ENCODE data around the gene DIP2C.

The DIP2C gene

DNA sequence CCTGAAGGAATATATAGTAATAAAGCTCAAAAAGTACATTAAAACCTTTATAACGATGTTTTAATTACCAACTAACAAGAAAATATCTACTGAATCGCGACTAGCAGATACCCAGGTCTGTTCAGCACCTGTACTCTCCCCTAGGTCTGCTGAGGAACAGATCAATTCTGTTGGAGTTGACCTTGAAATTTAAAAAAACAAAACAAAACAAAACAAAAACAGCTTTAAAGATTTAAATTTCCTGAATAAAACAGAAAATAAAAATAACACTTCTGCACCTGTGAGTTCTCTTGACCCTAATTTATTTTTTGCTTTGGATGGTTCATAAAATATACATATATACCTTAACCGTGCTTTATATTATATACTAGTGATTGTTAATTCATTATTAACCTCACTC lies 24.6 kb downstream of the DIP2C start:
- no peak for DNase-seq (ENCODE audit: extremely low read depth, insufficient read length)
- Histone ChIP-seq H3K4me3 (replicated peaks; ENCODE audit: low read depth, low read length) (no peak overlapping the region), H3K36me3 (ENCODE audit: control insufficient read depth, insufficient read depth, low read length) (no peaks in the 10 kb centered on the region), H3K27me3 (replicated peaks; ENCODE audit: control insufficient read depth, insufficient read depth, low read length) (no peaks in the 10 kb centered on the region)
- TF ChIP-seq CTCF (IDR thresholded peaks at IDR 0.05; ENCODE audit: insufficient read depth, low read length, poor library complexity, severe bottlenecking), result no peak

DNA sequence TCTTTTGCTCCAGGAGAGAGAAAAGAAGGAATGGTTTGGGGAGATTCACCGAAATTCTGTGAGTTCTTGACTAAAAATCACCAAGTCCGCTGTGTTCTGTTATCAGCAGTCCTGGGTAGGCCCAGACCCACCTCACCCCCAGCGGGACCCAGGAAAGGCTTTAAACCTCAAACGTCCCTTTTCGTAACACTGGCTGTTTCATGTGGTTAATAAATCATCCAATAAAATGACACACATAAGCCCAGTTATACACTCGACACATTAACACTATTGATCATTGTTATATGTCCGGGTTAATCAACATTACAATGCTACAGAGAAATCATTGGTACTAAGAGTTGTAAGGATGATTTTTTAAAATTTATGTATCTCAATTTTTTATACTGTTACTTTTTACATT lies 25.2 kb downstream of the DIP2C start:
- TF ChIP-seq CTCF (IDR thresholded peaks at IDR 0.05; ENCODE audit: insufficient read depth, low read length, poor library complexity, severe bottlenecking), result no peak
- Histone ChIP-seq H3K36me3 (ENCODE audit: control insufficient read depth, insufficient read depth, low read length) (no peaks in the 10 kb centered on the region), H3K4me3 (replicated peaks; ENCODE audit: low read depth, low read length) (no peak overlapping the region), H3K27me3 (replicated peaks; ENCODE audit: control insufficient read depth, insufficient read depth, low read length) (no peaks in the 10 kb centered on the region)
- no peak for DNase-seq (ENCODE audit: extremely low read depth, insufficient read length)

- no peak overlapping the region for H3K4me3 ChIP-seq (replicated peaks; ENCODE audit: low read depth, low read length)
- DNase-seq (ENCODE audit: extremely low read depth, insufficient read length), result no peak
- H3K27me3 ChIP-seq (replicated peaks; ENCODE audit: control insufficient read depth, insufficient read depth, low read length), result no peaks in the 10 kb centered on the region
- no peaks in the 10 kb centered on the region for H3K36me3 ChIP-seq (ENCODE audit: control insufficient read depth, insufficient read depth, low read length)
- TF ChIP-seq CTCF (IDR thresholded peaks at IDR 0.05; ENCODE audit: insufficient read depth, low read length, poor library complexity, severe bottlenecking), result no peak
These were observed 25.6 kb downstream of the DIP2C start for GRCh38 chr10:663831-664251.

- TF ChIP-seq CTCF (IDR thresholded peaks at IDR 0.05; ENCODE audit: insufficient read depth, low read length, poor library complexity, severe bottlenecking), result no peak
- Histone ChIP-seq H3K27me3 (replicated peaks; ENCODE audit: control insufficient read depth, insufficient read depth, low read length) (no peaks in the 10 kb centered on the region), H3K4me3 (replicated peaks; ENCODE audit: low read depth, low read length) (no peak overlapping the region), H3K36me3 (ENCODE audit: control insufficient read depth, insufficient read depth, low read length) (no peaks in the 10 kb centered on the region)
- DNase-seq (ENCODE audit: extremely low read depth, insufficient read length), result no peak
These were observed 26.1 kb downstream of the DIP2C start for GRCh38 chr10:663466-663751.

DNA sequence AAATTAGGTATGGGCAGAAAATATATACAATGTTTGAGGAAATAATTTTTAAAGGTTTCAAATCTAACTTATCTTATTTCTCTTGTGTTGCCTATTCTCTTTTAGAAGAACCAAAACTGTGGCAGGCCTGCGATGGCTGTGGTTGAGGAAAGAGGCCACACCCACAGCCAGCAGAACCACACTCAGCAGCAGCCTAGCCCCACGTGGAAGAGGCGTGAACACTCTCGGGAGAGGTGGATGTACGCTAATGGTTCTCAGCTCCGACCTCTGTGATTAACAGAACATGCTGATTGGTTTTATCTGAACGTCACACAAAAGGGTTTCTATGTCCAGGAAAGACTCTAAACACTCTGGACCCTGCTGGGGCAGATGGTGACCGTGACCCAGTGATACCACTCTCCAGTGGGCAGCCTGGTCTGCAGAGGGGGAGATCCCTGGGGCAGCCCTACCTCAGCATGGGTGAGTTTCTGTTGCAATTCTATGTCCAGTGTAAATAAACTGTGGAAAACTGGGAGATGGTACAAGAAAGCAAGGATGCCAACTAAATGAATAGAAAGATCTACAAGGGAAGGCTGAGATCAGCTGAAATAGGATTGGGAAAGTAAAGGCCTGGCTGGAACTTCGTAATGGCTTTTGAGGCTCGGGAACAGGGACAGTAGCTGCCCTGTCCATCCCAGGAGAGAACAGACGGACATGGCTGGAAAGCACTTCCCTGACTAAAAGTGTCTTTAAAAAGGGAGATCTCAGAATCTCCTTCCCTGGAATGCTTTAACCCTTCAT lies 26.6 kb downstream of the DIP2C start:
- no peak for DNase-seq (ENCODE audit: extremely low read depth, insufficient read length)
- no peak for TF ChIP-seq CTCF (IDR thresholded peaks at IDR 0.05; ENCODE audit: insufficient read depth, low read length, poor library complexity, severe bottlenecking)
- no peaks in the 10 kb centered on the region for H3K36me3 ChIP-seq (ENCODE audit: control insufficient read depth, insufficient read depth, low read length)
- no peak overlapping the region for H3K4me3 ChIP-seq (replicated peaks; ENCODE audit: low read depth, low read length)
- no peaks in the 10 kb centered on the region for H3K27me3 ChIP-seq (replicated peaks; ENCODE audit: control insufficient read depth, insufficient read depth, low read length)

DNA sequence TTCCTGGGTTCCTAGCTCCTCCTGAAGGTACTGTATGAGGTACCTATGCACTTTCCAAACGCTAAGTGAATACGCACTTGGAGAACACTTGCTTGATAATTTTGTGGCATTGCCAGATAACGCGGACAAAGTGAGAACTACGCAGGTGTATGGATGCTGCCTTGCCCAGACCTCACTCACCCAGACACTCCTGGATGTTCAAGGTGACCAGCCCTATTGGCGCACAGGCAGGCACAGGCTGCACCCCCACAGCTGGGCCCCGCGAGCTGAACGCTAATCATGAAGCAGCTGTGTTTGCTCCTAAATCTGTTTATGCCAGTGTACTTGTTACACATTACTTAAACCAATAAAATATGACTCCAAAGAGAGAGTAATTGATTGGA lies 27.3 kb downstream of the DIP2C start:
- Histone ChIP-seq H3K27me3 (replicated peaks; ENCODE audit: control insufficient read depth, insufficient read depth, low read length) (no peaks in the 10 kb centered on the region), H3K36me3 (ENCODE audit: control insufficient read depth, insufficient read depth, low read length) (no peaks in the 10 kb centered on the region), H3K4me3 (replicated peaks; ENCODE audit: low read depth, low read length) (no peak overlapping the region)
- DNase-seq (ENCODE audit: extremely low read depth, insufficient read length), result no peak
- no peak for TF ChIP-seq CTCF (IDR thresholded peaks at IDR 0.05; ENCODE audit: insufficient read depth, low read length, poor library complexity, severe bottlenecking)
